ENCODE data around the gene PSEN1. TPM values are rescaled to one million over a fixed set of nuclear protein-coding genes. Genes with fewer than 3 reads are reported as not detected.

The PSEN1 gene
- polyA plus RNA-seq, 2 of the 4 experiments (the other 2 are of a cell fraction) = 21.6 to 38.1 TPM

DNA sequence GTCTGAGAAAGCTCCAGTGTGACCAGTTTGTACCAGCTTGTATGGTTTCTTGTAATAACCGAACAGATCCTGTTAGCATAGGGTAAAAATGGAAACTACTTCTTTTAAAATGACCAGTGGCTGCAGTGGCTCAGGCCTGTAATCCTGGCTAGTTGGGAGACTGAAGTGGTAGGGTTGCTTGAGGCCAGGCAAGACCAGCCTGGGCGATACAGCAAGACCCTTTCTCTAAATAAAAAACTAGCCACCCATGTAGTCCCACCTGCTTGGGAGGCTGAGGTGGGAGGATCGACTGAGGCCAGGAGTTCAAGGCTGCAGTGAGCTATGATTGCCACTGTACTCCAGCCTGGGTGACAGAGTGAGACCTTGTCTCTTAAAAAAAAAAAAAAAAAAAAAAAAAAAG, 7.3 kb downstream of the PSEN1 start:
- no peak for TF ChIP-seq RNF2 (IDR thresholded peaks at IDR 0.05; ENCODE audit: borderline replicate concordance, low read depth)
- no peak for TF ChIP-seq TP53 (CRISPR knock-in tag; IDR thresholded peaks at IDR 0.05)
- TF ChIP-seq HES2 (IDR thresholded peaks at IDR 0.05) = no peak
- TF ChIP-seq, protein P1, sequence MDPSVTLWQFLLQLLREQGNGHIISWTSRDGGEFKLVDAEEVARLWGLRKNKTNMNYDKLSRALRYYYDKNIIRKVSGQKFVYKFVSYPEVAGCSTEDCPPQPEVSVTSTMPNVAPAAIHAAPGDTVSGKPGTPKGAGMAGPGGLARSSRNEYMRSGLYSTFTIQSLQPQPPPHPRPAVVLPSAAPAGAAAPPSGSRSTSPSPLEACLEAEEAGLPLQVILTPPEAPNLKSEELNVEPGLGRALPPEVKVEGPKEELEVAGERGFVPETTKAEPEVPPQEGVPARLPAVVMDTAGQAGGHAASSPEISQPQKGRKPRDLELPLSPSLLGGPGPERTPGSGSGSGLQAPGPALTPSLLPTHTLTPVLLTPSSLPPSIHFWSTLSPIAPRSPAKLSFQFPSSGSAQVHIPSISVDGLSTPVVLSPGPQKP (IDR thresholded peaks at IDR 0.05; ENCODE audit: low read depth, low read length) = no peak
- TF ChIP-seq, protein P2, sequence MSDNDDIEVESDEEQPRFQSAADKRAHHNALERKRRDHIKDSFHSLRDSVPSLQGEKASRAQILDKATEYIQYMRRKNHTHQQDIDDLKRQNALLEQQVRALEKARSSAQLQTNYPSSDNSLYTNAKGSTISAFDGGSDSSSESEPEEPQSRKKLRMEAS (IDR thresholded peaks at IDR 0.05) = no peak
- no peak for TF ChIP-seq NPAS2 (CRISPR knock-in tag; IDR thresholded peaks at IDR 0.05; ENCODE audit: borderline replicate concordance)
- TF ChIP-seq ZSCAN20 (CRISPR knock-in tag; IDR thresholded peaks at IDR 0.05) = no peak
- no peak for DNase-seq (ENCODE audit: low read depth in 1 of 2, low spot score in 1 of 2)
- CTCF ChIA-PET = interaction anchor here (0.6 kb wide), 3 partner anchors 22 to 68 kb away, joined by 3 read pairs; no protein-coding TSS in a partner anchor

DNA sequence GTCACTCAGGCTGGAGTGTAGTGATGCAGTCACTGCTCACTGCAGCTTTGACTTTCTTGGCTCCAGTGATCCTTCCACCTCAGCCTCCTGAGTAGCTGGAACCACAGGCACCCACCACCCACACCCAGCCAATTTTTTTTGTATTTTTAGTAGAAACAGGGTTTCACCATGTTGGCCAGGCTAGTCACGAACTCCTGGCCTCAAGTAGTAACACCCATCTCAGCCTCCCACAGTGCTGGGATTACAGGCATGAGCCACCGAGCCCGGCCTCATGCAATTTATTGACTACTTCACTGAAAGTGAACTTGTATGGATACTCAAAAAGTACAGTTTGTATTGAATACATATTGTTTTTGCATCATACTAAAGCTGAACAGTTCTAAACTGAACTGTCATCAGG, 9.1 kb downstream of the PSEN1 start:
- TF ChIP-seq EHMT2 (IDR thresholded peaks at IDR 0.05; ENCODE audit: low read depth) (no peak), NR3C1 (IDR thresholded peaks at IDR 0.05) (no peak), RAD21 (conservative IDR thresholded peaks at IDR 0.05 in 1 of 2, IDR thresholded peaks at IDR 0.05 in 1 of 2) (no peak), POLR2AphosphoS2 (conservative IDR thresholded peaks at IDR 0.05; ENCODE audit: low read length) (no peak), EP300 (IDR thresholded peaks at IDR 0.05) (no peak), FOSB (CRISPR knock-in tag; IDR thresholded peaks at IDR 0.05) (no peak), POLR2A (IDR thresholded peaks at IDR 0.05; ENCODE audit: low read length) (no peak), FOXS1 (CRISPR knock-in tag; IDR thresholded peaks at IDR 0.05) (no peak), BHLHE40 (IDR thresholded peaks at IDR 0.05; ENCODE audit: low read depth, low read length) (no peak), ZC3H11A (IDR thresholded peaks at IDR 0.05) (no peak), TP53 (CRISPR knock-in tag; IDR thresholded peaks at IDR 0.05) (no peak), EHF (CRISPR knock-in tag; IDR thresholded peaks at IDR 0.05) (no peak), CHD4 (IDR thresholded peaks at IDR 0.05; ENCODE audit: borderline replicate concordance) (no peak)
- ATAC-seq = no peak
- POLR2A ChIA-PET = no interaction called here

More for the DNA sequence above, 7.3 kb downstream of the PSEN1 start:
- Histone ChIP-seq H3K4me2 (no peak overlapping the region), H3K9me3 (no peaks in the 10 kb centered on the region), H3K4me3 (no peak overlapping the region), H3K27ac (no peak overlapping the region), H3K4me1 (peaks cover 10% of the 10 kb centered on the region; the same call in 2 of the 3 replicates)
- POLR2A ChIA-PET = no interaction called here
- no peak for FAIRE-seq
- no peak; a peak in 1 of 6 replicates for ATAC-seq
- 71% methylated on average over 3 of the region's 3 CpGs for WGBS (ENCODE audit: missing lambda C conversion rate)

GRCh38 chr14:73146111-73146510, 9.8 kb downstream of the PSEN1 start:
- FAIRE-seq (no peak), DNase-seq (ENCODE audit: low read depth in 1 of 2, low spot score in 1 of 2) (no peak), ATAC-seq (no peak)
- ChIA-PET POLR2A (no interaction called here), CTCF (interaction anchor here (1.9 to 2.2 kb wide), 2 partner anchors 14 to 27 kb away, joined by 5 to 7 read pairs; no protein-coding TSS in a partner anchor)
- no peak overlapping the region for H3K27ac ChIP-seq
- 90% methylated on average over 3 of the region's 3 CpGs for WGBS (ENCODE audit: missing lambda C conversion rate)
- peaks cover 10% of the 10 kb centered on the region; the same call in 2 of the 3 replicates for H3K4me1 ChIP-seq
- no peak overlapping the region for H3K4me2 ChIP-seq
- H3K9me3 ChIP-seq = no peaks in the 10 kb centered on the region
- no peak overlapping the region for H3K4me3 ChIP-seq
- TF ChIP-seq, protein P3, sequence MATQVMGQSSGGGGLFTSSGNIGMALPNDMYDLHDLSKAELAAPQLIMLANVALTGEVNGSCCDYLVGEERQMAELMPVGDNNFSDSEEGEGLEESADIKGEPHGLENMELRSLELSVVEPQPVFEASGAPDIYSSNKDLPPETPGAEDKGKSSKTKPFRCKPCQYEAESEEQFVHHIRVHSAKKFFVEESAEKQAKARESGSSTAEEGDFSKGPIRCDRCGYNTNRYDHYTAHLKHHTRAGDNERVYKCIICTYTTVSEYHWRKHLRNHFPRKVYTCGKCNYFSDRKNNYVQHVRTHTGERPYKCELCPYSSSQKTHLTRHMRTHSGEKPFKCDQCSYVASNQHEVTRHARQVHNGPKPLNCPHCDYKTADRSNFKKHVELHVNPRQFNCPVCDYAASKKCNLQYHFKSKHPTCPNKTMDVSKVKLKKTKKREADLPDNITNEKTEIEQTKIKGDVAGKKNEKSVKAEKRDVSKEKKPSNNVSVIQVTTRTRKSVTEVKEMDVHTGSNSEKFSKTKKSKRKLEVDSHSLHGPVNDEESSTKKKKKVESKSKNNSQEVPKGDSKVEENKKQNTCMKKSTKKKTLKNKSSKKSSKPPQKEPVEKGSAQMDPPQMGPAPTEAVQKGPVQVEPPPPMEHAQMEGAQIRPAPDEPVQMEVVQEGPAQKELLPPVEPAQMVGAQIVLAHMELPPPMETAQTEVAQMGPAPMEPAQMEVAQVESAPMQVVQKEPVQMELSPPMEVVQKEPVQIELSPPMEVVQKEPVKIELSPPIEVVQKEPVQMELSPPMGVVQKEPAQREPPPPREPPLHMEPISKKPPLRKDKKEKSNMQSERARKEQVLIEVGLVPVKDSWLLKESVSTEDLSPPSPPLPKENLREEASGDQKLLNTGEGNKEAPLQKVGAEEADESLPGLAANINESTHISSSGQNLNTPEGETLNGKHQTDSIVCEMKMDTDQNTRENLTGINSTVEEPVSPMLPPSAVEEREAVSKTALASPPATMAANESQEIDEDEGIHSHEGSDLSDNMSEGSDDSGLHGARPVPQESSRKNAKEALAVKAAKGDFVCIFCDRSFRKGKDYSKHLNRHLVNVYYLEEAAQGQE (IDR thresholded peaks at IDR 0.05) = no peak
- TF ChIP-seq NFE2L2 (conservative IDR thresholded peaks at IDR 0.05; ENCODE audit: low read length) = no peak
- TF ChIP-seq CTCF (IDR thresholded peaks at IDR 0.05) = no peak
- no peak for TF ChIP-seq CHD4 (IDR thresholded peaks at IDR 0.05; ENCODE audit: borderline replicate concordance)
- no peak for TF ChIP-seq RARB (CRISPR knock-in tag; IDR thresholded peaks at IDR 0.05)
- no peak for TF ChIP-seq RCOR1 (IDR thresholded peaks at IDR 0.05; ENCODE audit: low read depth, low read length)
- no peak for TF ChIP-seq TFCP2L1 (CRISPR knock-in tag; IDR thresholded peaks at IDR 0.05)
- TF ChIP-seq, protein P2 (IDR thresholded peaks at IDR 0.05) = no peak
- no peak for TF ChIP-seq CBX8 (IDR thresholded peaks at IDR 0.05)
- no peak for TF ChIP-seq HES2 (IDR thresholded peaks at IDR 0.05)
- no peak for TF ChIP-seq TP53 (CRISPR knock-in tag; IDR thresholded peaks at IDR 0.05)

More for the DNA sequence above, 9.1 kb downstream of the PSEN1 start:
- WGBS (ENCODE audit: missing lambda C conversion rate) = 90% methylated on average over 3 of the region's 3 CpGs
- FAIRE-seq (no peak), DNase-seq (ENCODE audit: low read depth in 1 of 2, low spot score in 1 of 2) (no peak)
- H3K4me1 ChIP-seq = peaks cover 10% of the 10 kb centered on the region; the same call in 2 of the 3 replicates
- no peak overlapping the region for H3K4me3 ChIP-seq
- H3K4me2 ChIP-seq = no peak overlapping the region
- CTCF ChIA-PET = interaction anchor here (1.9 kb wide), 1 partner anchor 28 kb away, joined by 7 read pairs; no protein-coding TSS in a partner anchor
- no peak overlapping the region for H3K27ac ChIP-seq
- no peaks in the 10 kb centered on the region for H3K9me3 ChIP-seq
